HG03095 (cell line): ENCODE data around the gene OPN1MW3.
"Not testable (repeated sequence)": the region's sequence is repeated elsewhere in the genome, so short reads cannot be mapped to it uniquely, and the experiment has no call there.

ENCODE experiments used
- ATAC-seq: cut with Tn5 transposase; IDR thresholded peaks from one replicate; pipeline ENCODE4 v1.9.1; 2021; ENCODE audit warnings: moderate library complexity; ENCODE audit not compliant: unreplicated experiment

The OPN1MW3 gene

DNA sequence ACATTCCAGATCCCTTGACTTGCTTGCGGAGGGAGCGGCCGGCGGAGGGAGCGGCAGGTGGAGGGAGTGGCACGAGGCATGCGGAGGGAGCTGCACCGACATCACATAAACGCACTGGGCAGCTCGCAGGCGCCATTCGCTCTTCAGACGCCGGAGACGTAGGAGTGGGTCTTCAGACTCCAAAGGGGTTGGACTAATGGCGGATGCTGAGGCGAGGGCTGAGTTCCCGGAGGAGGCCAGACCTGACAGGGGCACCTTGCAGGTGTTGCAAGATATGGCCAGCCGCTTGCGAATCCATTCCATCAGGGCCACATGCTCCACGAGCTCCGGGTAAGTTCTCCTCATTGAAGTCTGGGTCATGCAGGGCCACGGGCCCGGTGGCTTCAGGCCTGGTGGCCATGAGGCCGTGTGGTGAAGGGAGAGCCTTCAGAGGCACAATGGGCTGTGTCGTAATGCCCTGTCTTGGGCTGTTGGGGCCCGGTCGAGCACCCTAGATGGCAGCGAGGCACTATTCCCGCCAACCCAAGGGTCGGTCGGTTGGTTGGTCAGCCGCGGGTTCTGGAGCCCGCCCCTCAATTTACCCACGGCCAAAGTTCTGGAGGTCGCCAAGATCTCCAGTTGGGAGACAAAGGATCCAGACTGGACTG, 38.4 kb downstream of the OPN1MW3 start, which contains the start of gene TKTL1:
TSS of gene TKTL1 (plus strand) at position 132 of the 647 bp plus-strand sequence. CDS start at position 197, 65 bp downstream.
- no peak for ATAC-seq

- no peak for ATAC-seq
These were observed 39.3 kb downstream of the OPN1MW3 start for GRCh38 chrX:154296731-154297130.

GRCh38 chrX:154298312-154298711, 40.9 kb downstream of the OPN1MW3 start:
- no peak for ATAC-seq

DNA sequence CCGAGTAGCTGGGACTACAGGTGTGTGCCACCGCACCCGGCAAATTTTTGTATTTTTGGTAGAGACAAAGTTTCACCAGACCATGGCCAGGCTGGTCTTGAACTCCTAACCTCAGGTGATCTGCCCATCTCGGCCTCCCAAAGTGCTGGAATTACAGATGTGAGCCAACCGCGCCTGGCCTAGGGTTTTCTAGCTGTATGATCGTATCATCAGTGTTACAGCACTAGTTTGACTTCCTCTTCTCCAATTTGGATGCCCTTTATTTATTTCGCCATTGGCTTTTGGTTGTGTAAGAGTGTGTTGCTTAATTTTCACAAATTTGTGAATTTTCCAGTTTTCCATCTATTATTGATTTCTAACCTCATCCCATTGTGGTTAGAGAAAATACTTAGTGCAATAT, 43.4 kb downstream of the OPN1MW3 start:
- no peak for ATAC-seq

GRCh38 chrX:154302998-154303397, 45.6 kb downstream of the OPN1MW3 start:
- not testable (repeated sequence) for ATAC-seq

- no peak for ATAC-seq
These were observed 46.1 kb downstream of the OPN1MW3 start for GRCh38 chrX:154303476-154303875.

DNA sequence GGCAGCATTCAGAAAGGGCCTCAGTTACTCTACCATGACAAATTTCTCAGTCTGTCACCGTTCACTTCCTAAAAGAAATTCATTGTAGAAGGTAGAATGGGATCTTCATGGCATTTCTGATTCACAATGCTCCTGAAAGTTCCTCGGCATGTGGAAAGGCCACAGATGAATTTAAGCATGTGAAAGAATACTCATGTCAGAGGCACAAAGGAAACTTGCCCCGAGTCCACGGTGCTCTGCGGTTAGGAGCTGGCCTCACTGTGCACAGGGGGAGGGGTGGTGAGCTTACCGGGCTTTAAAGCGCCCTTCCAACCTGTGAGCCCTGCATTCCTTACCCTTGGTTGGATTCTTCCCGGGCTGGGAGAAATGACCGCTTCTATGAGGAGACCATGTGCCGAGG, 47.5 kb downstream of the OPN1MW3 start:
- ATAC-seq = no peak

GRCh38 chrX:154305541-154306205, 48.3 kb downstream of the OPN1MW3 start:
- no peak for ATAC-seq

DNA sequence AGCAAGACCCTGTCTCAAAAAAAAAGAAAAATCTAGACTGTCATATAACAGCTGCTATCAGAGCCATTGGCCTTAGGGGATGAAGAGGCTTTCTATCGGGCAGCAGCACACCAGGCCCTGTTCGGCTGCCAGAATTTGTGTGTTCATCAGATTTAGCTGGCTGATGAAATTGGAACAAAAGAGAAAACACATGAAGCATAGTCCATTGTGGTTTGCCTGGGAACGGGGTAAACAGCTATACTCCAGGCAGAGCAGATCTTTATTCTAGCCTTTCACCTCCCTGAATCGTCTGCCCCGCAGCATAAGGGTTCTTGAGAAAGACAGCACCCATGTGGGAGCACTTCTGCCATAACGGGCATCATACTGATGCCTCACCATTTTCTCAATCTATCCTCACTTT, 49.8 kb downstream of the OPN1MW3 start:
- ATAC-seq = no peak

DNA sequence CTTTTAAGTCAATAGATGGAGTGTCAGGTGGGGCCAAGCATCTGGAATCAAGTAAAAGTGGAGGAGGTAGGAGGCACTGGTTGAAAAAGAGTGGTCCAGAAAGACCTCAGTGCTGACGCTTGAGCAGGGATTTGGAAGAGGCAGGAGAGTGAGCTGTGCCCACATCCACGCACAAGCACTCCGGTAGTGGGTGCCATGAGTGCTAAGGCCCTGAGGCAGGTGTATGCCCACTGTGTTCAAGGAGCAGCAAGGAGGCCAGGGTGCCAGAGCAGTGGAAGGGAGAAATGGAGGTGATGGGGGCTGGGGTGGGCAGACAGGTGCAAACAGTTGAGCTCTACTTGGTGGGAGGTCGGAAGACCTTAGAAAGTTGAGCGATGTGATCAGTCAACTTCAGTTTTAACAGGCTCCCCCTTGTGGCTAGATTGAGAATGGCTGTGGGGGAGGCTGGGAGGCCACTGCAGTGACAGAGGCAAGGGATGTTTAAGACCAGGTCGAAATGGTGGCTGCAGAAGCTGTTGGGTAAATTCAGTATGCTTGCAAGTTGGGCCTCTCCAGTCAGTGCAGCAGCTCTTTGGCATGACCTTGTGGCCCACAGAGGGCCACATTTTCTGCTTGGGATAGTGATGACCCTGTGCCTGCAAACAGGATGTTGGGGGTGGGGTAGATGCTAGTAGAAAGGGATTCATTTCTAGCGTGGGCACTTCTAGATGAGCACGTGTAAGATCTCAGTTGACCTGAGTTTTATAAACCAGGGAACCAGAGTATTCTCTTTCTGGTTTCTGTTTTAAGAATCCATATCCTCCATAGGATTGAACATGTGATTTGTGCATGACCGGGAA, 50.9 kb downstream of the OPN1MW3 start:
- no peak for ATAC-seq

- ATAC-seq = no peak
These were observed 51.8 kb downstream of the OPN1MW3 start for GRCh38 chrX:154309041-154309775.

DNA sequence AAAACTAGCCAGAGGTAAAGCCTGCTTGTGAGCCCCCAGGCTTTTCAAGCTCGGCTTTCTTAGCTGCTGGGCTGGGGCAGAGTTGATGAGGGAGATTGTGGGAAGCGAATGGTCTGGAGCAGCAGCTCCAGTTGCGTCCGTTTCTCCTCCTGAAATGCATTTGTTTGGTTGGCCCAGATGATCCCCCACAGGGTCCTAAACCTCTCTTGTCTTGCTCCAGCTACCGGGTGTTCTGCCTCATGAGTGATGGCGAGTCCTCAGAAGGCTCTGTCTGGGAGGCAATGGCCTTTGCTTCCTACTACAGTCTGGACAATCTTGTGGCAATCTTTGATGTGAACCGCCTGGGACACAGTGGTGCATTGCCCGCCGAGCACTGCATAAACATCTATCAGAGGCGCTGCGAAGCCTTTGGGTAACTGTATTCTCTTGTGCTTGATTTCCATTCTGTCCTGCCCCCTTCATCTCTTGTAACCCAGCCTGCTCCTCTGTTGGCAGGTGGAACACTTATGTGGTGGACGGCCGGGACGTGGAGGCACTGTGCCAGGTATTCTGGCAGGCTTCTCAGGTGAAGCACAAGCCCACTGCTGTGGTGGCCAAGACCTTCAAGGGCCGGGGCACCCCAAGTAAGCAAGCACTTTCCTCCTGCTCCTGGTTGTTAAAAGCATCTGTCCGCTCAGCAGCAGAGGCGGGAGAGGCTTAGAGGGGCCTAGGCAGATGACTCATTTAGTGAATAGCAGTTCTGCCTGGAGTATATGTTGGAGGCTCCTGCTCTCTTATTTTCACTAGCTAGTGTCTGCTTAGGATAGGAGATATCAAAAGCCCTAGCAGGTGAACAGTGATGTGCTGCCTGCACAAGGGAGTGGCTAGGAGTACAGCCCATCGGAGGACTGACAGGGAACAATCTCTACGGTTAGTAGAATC, 53.5 kb downstream of the OPN1MW3 start:
- ATAC-seq = no peak

DNA sequence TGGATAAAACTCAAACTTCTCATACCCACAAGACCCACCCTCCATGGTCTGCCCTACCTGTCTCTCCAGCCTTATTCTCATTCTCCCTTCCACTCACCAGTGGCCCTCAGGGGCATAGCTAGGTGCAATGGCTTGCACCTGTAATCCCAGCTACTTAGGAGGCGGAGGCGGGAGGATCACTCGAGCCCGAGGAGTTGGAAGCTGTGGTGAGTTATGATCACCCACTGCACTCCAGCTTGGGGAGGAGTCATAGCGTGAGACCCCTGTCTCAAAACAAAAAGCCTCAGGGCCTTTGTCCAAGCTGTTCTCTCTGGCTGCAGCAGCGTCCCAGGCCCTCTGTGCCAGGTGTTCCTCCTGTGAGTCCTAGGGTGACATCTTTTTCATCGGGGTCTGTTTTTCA, 54.7 kb downstream of the OPN1MW3 start:
- no peak for ATAC-seq

GRCh38 chrX:154313147-154313546, 55.8 kb downstream of the OPN1MW3 start:
- ATAC-seq = no peak

DNA sequence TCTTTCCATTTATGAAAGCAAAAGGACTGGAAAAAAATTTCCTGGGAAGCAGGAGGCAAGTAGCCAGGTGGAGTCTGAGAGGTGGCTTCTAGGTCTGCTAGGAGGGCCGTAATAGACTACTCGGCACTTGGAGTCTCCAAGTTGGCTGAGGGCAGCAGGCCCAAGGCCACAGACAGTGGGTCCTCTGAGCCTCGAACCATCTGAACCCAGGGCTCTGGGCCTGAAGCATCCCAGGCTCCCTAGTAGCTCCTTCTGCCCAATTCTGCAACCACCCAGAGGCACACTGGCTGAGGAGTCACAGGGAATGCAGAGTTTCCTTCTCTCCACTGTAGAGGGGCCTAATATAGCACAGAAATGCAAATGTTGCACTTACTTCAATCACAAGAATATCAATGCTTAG, 58.0 kb downstream of the OPN1MW3 start:
- no peak for ATAC-seq

GRCh38 chrX:154317391-154317995, 60.1 kb downstream of the OPN1MW3 start:
- no peak for ATAC-seq

GRCh38 chrX:154320406-154320805, 63.0 kb downstream of the OPN1MW3 start:
- ATAC-seq = no peak
